Smooth muscle cell of bladder (primary cell): Measurements from ENCODE around the gene LCN2. TPM values are rescaled to one million over a fixed set of nuclear protein-coding genes. Genes with fewer than 3 reads are reported as not detected.

Experiments
- total RNA-seq: library from RNA; depleted of rRNA; stranded (reverse); fragments of >200 nt; gene quantifications from 2 replicates; pipeline ENCODE4 v1.2.3, GENCODE V29; 2014

Gene LCN2
- not detected in 2 replicates for total RNA-seq

DNA sequence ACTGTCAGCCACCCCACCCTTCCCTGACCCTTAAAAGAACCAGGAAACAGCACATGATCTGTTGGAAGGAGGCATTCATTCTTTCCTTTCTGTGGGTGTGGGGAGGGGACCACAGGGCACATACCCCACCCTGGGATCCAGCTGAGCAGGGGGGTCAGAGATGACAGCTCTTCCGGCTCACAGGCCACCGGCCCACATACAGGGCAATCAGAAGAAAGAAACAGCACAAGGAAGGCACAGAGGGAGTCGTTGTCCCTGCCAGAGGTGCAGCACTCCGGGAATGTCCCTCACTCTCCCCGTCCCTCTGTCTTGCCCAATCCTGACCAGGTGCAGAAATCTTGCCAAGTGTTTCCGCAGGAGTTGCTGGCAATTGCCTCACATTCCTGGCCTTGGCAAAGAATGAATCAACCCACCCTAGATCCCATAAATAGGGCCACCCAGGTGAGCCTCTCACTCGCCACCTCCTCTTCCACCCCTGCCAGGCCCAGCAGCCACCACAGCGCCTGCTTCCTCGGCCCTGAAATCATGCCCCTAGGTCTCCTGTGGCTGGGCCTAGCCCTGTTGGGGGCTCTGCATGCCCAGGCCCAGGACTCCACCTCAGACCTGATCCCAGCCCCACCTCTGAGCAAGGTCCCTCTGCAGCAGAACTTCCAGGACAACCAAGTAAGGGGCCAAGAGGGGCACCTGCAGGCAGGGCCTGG is at the start of gene LCN2:
TSS of gene LCN2 (plus strand) at position 453 of the 701 bp plus-strand sequence. CDS start at position 526, 73 bp downstream.

DNA sequence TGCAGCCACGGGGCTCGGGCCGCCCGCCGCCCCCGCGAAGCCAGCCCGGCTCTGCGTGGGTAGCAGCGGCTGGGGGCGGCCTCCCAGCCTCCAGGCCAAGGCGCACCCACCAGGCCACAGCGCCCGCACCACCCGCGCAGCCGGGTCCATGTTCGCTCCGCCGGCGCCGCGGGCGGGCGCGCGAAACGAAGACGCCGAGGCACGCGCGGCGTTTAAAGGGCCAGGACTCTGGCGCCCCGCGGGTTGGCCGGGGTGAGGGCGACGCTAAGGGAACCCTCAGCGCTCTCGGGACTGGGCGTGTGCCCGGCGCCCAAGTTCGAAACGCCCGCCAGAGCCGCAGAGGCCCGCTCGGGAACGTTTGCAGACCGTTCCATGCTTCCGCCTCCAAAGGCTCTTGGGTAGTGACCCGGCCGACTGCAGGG is 21.7 kb upstream of the LCN2 start, which contains the start of gene PTGES2:
TSS of gene PTGES2 (minus strand) at position 162 of the 422 bp plus-strand sequence. CDS start at position 150, 12 bp downstream.

DNA sequence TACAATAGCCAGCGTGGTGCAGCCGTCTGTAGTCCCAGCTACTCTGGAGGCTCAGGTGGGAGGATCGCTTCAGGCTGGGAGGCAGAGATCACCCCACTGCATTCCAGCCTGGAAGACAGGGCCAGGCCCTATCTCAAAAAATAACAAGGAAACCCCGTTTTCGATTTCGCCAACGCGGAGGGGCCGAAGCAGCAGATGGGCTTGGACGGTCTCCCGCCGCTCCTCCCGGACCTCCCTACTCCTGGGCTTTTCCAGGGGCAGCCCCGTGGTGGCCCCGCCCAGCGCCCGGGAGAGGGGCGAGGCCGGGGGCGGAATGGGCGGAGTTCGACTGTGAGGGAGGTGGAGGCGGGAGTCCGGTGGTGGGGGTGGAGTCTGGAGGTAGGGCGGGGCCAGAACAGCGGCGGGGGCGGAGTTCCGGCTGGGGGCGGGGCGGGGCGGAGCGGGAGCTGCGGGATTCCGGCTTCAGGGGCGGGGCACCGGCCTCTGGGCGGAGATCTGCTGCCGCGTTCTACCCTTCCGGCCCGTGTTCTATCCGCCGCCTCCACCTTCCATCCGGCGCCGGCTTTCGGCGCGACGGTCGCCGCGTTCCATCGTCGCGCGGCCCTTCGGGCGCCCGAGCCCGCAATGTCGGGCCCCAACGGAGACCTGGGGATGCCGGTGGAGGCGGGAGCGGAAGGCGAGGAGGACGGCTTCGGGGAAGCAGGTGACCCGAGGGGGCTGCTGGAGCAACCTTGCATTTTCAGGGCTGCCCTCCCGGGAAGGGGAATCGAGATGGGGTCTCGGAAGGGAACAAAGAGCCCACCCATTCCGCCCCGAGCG is 10.7 kb downstream of the LCN2 start, which contains the start of gene BBLN:
TSS of gene BBLN (plus strand) at position 482 of the 819 bp plus-strand sequence. CDS start at position 625, 143 bp downstream.

DNA sequence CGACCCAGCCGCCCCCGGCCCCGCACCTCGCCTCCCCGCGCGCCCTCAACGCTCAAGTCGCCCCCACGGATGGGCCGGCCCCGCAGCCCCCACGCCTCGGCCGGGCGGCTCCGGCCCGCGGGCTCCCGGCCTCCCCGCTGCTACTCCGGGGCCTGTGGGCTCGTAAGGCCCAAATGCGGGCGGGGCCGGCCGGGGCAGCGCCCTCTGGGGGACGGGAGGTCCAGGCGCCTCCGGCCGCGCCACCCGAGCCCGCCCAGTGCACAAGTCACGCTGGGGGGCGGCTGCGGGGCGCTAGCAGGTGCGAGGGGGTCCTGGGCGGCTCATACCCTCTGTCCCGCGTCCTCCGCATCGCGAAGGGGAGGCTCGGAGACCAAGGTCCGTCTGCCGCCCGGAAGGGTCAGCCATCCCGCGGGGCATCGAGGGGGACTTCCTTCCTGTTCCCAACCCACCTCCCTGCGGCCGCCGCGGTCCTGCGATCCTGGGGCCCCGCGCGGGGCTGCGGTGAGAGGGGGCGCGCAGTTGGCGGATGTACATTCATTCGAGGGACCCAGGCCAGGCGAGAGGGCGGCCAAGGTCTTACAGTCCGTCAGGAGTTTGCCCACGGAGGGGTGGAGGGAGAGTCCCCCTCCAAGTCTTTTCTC is 42.3 kb downstream of the LCN2 start, which contains the start of gene CIZ1:
TSS of gene CIZ1 (minus strand) at position 167 of the 641 bp plus-strand sequence. CDS start 715 bp downstream, outside the sequence.

Other genes starting within 250 kb of the LCN2 start
- gene ST6GALNAC6, start 249.8 kb upstream of the LCN2 start, total RNA-seq = 39.3 and 50.1 TPM in 2 replicates
- 21.2 and 27.9 TPM in 2 replicates for gene ST6GALNAC4, start 232.4 kb upstream of the LCN2 start, total RNA-seq
- gene PIP5KL1, start 218.7 kb upstream of the LCN2 start, total RNA-seq = 2.6 and 3.0 TPM in 2 replicates
- gene DPM2, start 211.6 kb upstream of the LCN2 start, total RNA-seq = 10.1 and 10.2 TPM in 2 replicates
- gene EEIG1, start 168.5 kb upstream of the LCN2 start, total RNA-seq = 8.5 and 22.0 TPM in 2 replicates
- gene NAIF1, start 82.1 kb upstream of the LCN2 start, total RNA-seq = 10.8 and 13.0 TPM in 2 replicates
- 24.2 and 25.1 TPM in 2 replicates for gene SLC25A25, start 81.2 kb upstream of the LCN2 start, total RNA-seq
- gene PTGES2, start 21.7 kb upstream of the LCN2 start, total RNA-seq = 69.4 and 77.2 TPM in 2 replicates
- gene BBLN, start 10.8 kb downstream of the LCN2 start, total RNA-seq = 26.0 and 27.9 TPM in 2 replicates
- 12.8 and 18.8 TPM in 2 replicates for gene CIZ1, start 42.1 kb downstream of the LCN2 start, total RNA-seq
- 5.7 and 9.6 TPM in 2 replicates for gene DNM1, start 53.9 kb downstream of the LCN2 start, total RNA-seq
- 136 and 138 TPM in 2 replicates for gene GOLGA2, start 126.6 kb downstream of the LCN2 start, total RNA-seq
- gene SWI5, start 126.8 kb downstream of the LCN2 start, total RNA-seq = 39.0 and 42.0 TPM in 2 replicates
- 17.5 and 18.0 TPM in 2 replicates for gene TRUB2, start 173.0 kb downstream of the LCN2 start, total RNA-seq
- gene COQ4, start 173.4 kb downstream of the LCN2 start, total RNA-seq = 16.2 and 17.2 TPM in 2 replicates
- gene SLC27A4, start 191.1 kb downstream of the LCN2 start, total RNA-seq = 10.2 and 14.2 TPM in 2 replicates
- 30.3 and 32.9 TPM in 2 replicates for gene URM1, start 221.9 kb downstream of the LCN2 start, total RNA-seq